H1 (cell line): Measurements from ENCODE around the gene PTPRC. TPM values are rescaled to one million over a fixed set of nuclear protein-coding genes. Genes with fewer than 3 reads are reported as not detected.

Source experiments
- CTCF ChIA-PET: fragments of 300-600 bp; sonication (Branson Sonifier 250); formaldehyde crosslinking; loops from one replicate; lab custom pipeline; 2021; ENCODE audit not compliant: partially characterized antibody; lab: Charles Lee
- POLR2A ChIA-PET: fragments of 300-600 bp; sonication (Branson Sonifier 250); formaldehyde crosslinking; loops from one replicate; lab custom pipeline; 2021; ENCODE audit warnings: inconsistent platforms; ENCODE audit not compliant: partially characterized antibody; lab: Charles Lee
- DNase-seq, 2 experiments: peaks; one replicate each; pipeline versions ENCODE4 v3.0.0 to v3.0.0-alpha.2; 2010 to 2022; ENCODE audit warnings: low spot score in 2 of 2, low read depth in 1 of 2, mixed read lengths in 1 of 2
- FAIRE-seq: peaks from 2 replicates; lab custom pipeline; 2011; peaks lifted over from hg19 to GRCh38; lab: Jason Lieb, UNC
- H2AFZ ChIP-seq: 2 replicates; pipeline ENCODE4 v1.8.1; 2012; ENCODE audit warnings: low read length, inconsistent platforms
- H2AK5ac ChIP-seq: 2 replicates; pipeline ENCODE4 v1.6.1; 2013; ENCODE audit warnings: low read depth, low read length
- H2BK120ac ChIP-seq: replicated peaks from 2 replicates; pipeline ENCODE3; 2013; ENCODE audit warnings: low read depth, low read length, inconsistent platforms
- H2BK12ac ChIP-seq: 2 replicates; pipeline ENCODE4 v1.6.1; 2013; ENCODE audit warnings: low read depth, low read length
- H2BK15ac ChIP-seq: 2 replicates; pipeline ENCODE4 v1.6.1; 2013; ENCODE audit warnings: low read length
- H2BK20ac ChIP-seq: 2 replicates; pipeline ENCODE4 v1.6.1; 2013; ENCODE audit warnings: low read length
- H2BK5ac ChIP-seq: 2 replicates; pipeline ENCODE4 v1.6.1; 2013; ENCODE audit warnings: low read depth, low read length
- H3K14ac ChIP-seq: 2 replicates; pipeline ENCODE4 v1.6.1; 2013; ENCODE audit warnings: inconsistent platforms; ENCODE audit not compliant: insufficient read length
- H3K18ac ChIP-seq: 2 replicates; pipeline ENCODE4 v1.6.1; 2013; ENCODE audit warnings: low read length; ENCODE audit errors: extremely low read depth
- H3K23ac ChIP-seq: 2 replicates; pipeline ENCODE4 v1.6.1; 2013; ENCODE audit warnings: inconsistent platforms; ENCODE audit not compliant: insufficient read length
- H3K23me2 ChIP-seq: 2 replicates; pipeline ENCODE4 v1.6.1; 2013; ENCODE audit warnings: low read depth, low read length
- H3K27ac ChIP-seq: 2 replicates; pipeline ENCODE4 v1.6.1; 2011; ENCODE audit warnings: low read depth, low read length, inconsistent platforms
- H3K27me3 ChIP-seq, 4 experiments: replicated peaks in 1 of 4; 1 replicate in 1 of 4; 2 replicates in 3 of 4; pipeline versions ENCODE4 v1.6.1 to v1.8.1; 2011 to 2013; ENCODE audit warnings: low read length in 3 of 4, mild to moderate bottlenecking in 3 of 4, inconsistent platforms in 2 of 4, mixed read lengths in 2 of 4, moderate library complexity in 1 of 4; ENCODE audit not compliant: control insufficient read depth in 3 of 4, insufficient read depth in 3 of 4; ENCODE audit errors: extremely low read depth in 1 of 4
- H3K36me3 ChIP-seq, 4 experiments: 2 replicates each; pipeline versions ENCODE4 v1.6.1 to v1.8.1; 2011 to 2013; ENCODE audit warnings: mild to moderate bottlenecking in 4 of 4, low read length in 3 of 4, moderate library complexity in 2 of 4, control low read depth in 1 of 4, inconsistent platforms in 1 of 4; ENCODE audit not compliant: insufficient read depth in 4 of 4, control insufficient read depth in 2 of 4
- H3K4ac ChIP-seq: replicated peaks from 2 replicates; pipeline ENCODE3; 2013; ENCODE audit warnings: low read length, low read depth, mixed read lengths, inconsistent platforms; ENCODE audit not compliant: insufficient read length
- H3K4me1 ChIP-seq, 4 experiments: replicated peaks in 1 of 4; 1 replicate in 1 of 4; 2 replicates in 3 of 4; pipeline versions ENCODE4 v1.6.1 to v1.8.1; 2011 to 2013; ENCODE audit warnings: low read length in 3 of 4, inconsistent platforms in 2 of 4, mixed read lengths in 1 of 4; ENCODE audit not compliant: insufficient read depth in 4 of 4, control insufficient read depth in 3 of 4
- H3K4me2 ChIP-seq, 2 experiments: 2 replicates each; pipeline versions ENCODE4 v1.6.1 to v1.8.1; 2011 to 2013; ENCODE audit warnings: low read depth in 2 of 2, low read length in 2 of 2, control low read depth in 1 of 2, inconsistent platforms in 1 of 2, mild to moderate bottlenecking in 1 of 2; ENCODE audit not compliant: insufficient read depth in 1 of 2
- H3K4me3 ChIP-seq, 4 experiments: fragments of 200-600, 300-600 bp in 1 of 4; sonication (generic), shearing (Covaris generic), sonication (Bioruptor Twin) in 1 of 4; 2 replicates each; pipeline versions ENCODE4 v1.5.1 to v1.8.1; 2011 to 2016; ENCODE audit warnings: low read length in 4 of 4, low read depth in 3 of 4, control low read depth in 2 of 4, inconsistent platforms in 2 of 4, mild to moderate bottlenecking in 2 of 4, mixed read lengths in 1 of 4, moderate library complexity in 1 of 4; ENCODE audit not compliant: insufficient read depth in 2 of 4; ENCODE audit errors: extremely low read depth in 1 of 4
- H3K56ac ChIP-seq: replicated peaks from 2 replicates; pipeline ENCODE3; 2013; ENCODE audit warnings: low read depth, mild to moderate bottlenecking, mixed read lengths, low read length, inconsistent platforms; ENCODE audit not compliant: insufficient read length
- H3K79me1 ChIP-seq: 2 replicates; pipeline ENCODE4 v1.6.1; 2013; ENCODE audit warnings: low read depth, low read length, control low read depth
- H3K79me2 ChIP-seq, 2 experiments: 2 replicates each; pipeline versions ENCODE4 v1.6.1 to v1.8.1; 2012 to 2013; ENCODE audit warnings: low read length in 2 of 2, mild to moderate bottlenecking in 2 of 2, inconsistent platforms in 1 of 2; ENCODE audit not compliant: insufficient read depth in 2 of 2, control insufficient read depth in 1 of 2
- H3K9ac ChIP-seq, 4 experiments: replicated peaks in 1 of 4; 1 replicate in 1 of 4; 2 replicates in 3 of 4; pipeline versions ENCODE4 v1.6.1 to v1.8.1; 2011 to 2013; ENCODE audit warnings: low read depth in 3 of 4, low read length in 3 of 4, control low read depth in 2 of 4, mild to moderate bottlenecking in 2 of 4, moderate library complexity in 2 of 4, inconsistent platforms in 1 of 4; ENCODE audit errors: extremely low read depth in 1 of 4
- H3K9me3 ChIP-seq, 2 experiments: 2 replicates each; pipeline versions ENCODE4 v1.6.1 to v1.8.1; 2012 to 2013; ENCODE audit warnings: mild to moderate bottlenecking in 2 of 2, moderate library complexity in 2 of 2, control low read depth in 1 of 2, inconsistent platforms in 1 of 2, low read depth in 1 of 2, low read length in 1 of 2, mixed read lengths in 1 of 2; ENCODE audit not compliant: insufficient read depth in 2 of 2
- H4K20me1 ChIP-seq, 2 experiments: replicated peaks in 1 of 2; 2 replicates each; pipeline versions ENCODE3 to v1.8.1; 2011 to 2013; ENCODE audit warnings: inconsistent platforms in 2 of 2, low read length in 2 of 2, mild to moderate bottlenecking in 1 of 2; ENCODE audit not compliant: insufficient read depth in 2 of 2, control insufficient read depth in 1 of 2
- H4K5ac ChIP-seq: 2 replicates; pipeline ENCODE4 v1.6.1; 2013; ENCODE audit warnings: low read length, low read depth, mixed read lengths, inconsistent platforms; ENCODE audit not compliant: insufficient read length
- H4K8ac ChIP-seq: 2 replicates; pipeline ENCODE4 v1.8.0; 2013; ENCODE audit warnings: mild to moderate bottlenecking, moderate library complexity, low read length, inconsistent platforms; ENCODE audit not compliant: insufficient read depth; ENCODE audit errors: extremely low read depth
- H4K91ac ChIP-seq: replicated peaks from 2 replicates; pipeline ENCODE3; 2013; ENCODE audit warnings: low read length, mixed read lengths, inconsistent platforms; ENCODE audit not compliant: insufficient read length
- RAD21 ChIP-seq, 2 experiments: IDR thresholded peaks in 1 of 2; conservative IDR thresholded peaks in 1 of 2; 2 replicates each; pipeline ENCODE4 v1.6.1; 2011; ENCODE audit warnings: low read depth in 2 of 2, low read length in 2 of 2, improper control_type of control experiment in 1 of 2, inconsistent platforms in 1 of 2, mild to moderate bottlenecking in 1 of 2, moderate library complexity in 1 of 2
- SIX5 ChIP-seq: IDR thresholded peaks from 2 replicates; pipeline ENCODE4 v1.6.1; 2011; ENCODE audit warnings: mild to moderate bottlenecking, low read depth, low read length
- SP2 ChIP-seq: IDR thresholded peaks from 2 replicates; pipeline ENCODE4 v1.6.1; 2012; ENCODE audit warnings: mild to moderate bottlenecking, low read length, inconsistent platforms
- WGBS, 2 experiments: shearing (Covaris generic) in 1 of 2; methylation state at CpG; one replicate each; pipeline versions ENCODE4 v1.1.6 to v1.1.7; 2013 to 2015; ENCODE audit warnings: low lambda C conversion rate in 2 of 2, mixed read lengths in 2 of 2, inconsistent platforms in 1 of 2, low coverage in 1 of 2, missing lambda C conversion rate in 1 of 2; ENCODE audit not compliant: insufficient replicate concordance in 2 of 2, insufficient coverage in 1 of 2, insufficient read length in 1 of 2; ENCODE audit errors: extremely low coverage in 1 of 2, missing lambda C conversion rate in 1 of 2; 5-methylcytosine and 5-hydroxymethylcytosine counted together
- polyA plus RNA-seq, 7 experiments: library from polyadenylated mRNA; depleted of rRNA in 3 of 7; stranded (reverse) in 5 of 7; unstranded in 2 of 7; fragments of >200 nt in 5 of 7; fragments of 200-250 nt in 2 of 7; gene quantifications; 1 replicate in 5 of 7; 2 replicates in 1 of 7; 4 replicates in 1 of 7; pipeline versions ENCODE4 v1.2.1 to v1.2.3, GENCODE V29; 2011 to 2013; ENCODE audit warnings: missing spikeins in 2 of 7, mixed read lengths in 2 of 7
- total RNA-seq: library from RNA; stranded (reverse); fragmentation: NEBNext Ultra II Directional; extraction: Animal tissue kit (Norgen Biotek cat#: 25700); gene quantifications from 2 replicates; pipeline ENCODE4 v1.2.1, GENCODE V29; 2021

PTPRC gene
- total and polyA plus RNA-seq, 2 of the 8 experiments (the other 6 are each of a cell fraction or from before 2014, with no cell fraction given): 0.05 TPM; not detected in 1

DNA sequence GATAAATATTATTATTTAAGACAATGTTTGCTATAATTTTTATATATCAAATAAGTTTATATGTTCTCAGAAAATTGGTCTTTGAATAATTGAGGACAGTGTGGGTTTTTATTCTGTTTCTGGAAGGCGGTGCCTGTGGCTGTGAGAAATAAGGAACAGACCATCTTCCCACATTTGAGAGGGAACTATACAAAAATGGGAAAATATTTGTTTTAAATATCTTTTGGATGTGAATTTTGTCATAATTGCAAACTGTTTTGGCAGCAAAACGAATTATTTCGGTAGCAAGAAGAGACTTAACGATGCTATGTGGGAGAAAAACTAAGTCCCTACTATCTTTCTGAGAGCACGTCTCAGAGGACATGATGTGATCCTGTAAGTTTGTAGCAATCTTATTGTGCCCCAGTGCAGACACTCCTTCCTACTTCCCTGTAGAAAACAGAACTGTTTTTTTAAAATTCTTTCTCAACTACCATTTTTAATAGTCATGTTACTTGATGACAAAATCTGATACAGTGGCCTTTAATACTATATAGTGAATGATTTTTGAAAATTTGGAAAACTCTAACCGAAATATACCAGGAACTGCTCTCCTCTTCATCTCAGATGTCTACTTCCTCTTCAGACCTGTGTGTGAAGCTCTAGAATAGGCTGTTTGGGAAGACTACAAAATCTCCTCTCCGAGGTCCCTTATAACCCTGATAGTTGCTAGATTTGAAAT, 25.4 kb downstream of the PTPRC start:
- Histone ChIP-seq H3K23ac (no peak overlapping the region), H3K9me3 (no peaks in the 10 kb centered on the region), H2BK12ac (no peak overlapping the region), H3K79me1 (no peaks in the 10 kb centered on the region), H4K91ac (no peak overlapping the region), H3K18ac (no peak overlapping the region), H2BK20ac (no peak overlapping the region), H3K4me3 (no peak overlapping the region), H4K5ac (no peak overlapping the region), H2BK120ac (no peak overlapping the region), H3K56ac (no peak overlapping the region), H3K79me2 (no peaks in the 10 kb centered on the region), H3K23me2 (no peaks in the 10 kb centered on the region), H3K36me3 (no peaks in the 10 kb centered on the region), H4K8ac (no peak overlapping the region), H3K27me3 (no peaks in the 10 kb centered on the region), H3K4me2 (no peak overlapping the region), H2AFZ (no peak overlapping the region), H4K20me1 (no peaks in the 10 kb centered on the region), H3K27ac (no peak overlapping the region), H3K4ac (no peak overlapping the region), H3K9ac (no peak overlapping the region), H2BK15ac (no peak overlapping the region), H3K14ac (no peak overlapping the region), H2AK5ac (no peak overlapping the region), H2BK5ac (no peak overlapping the region), H3K4me1 (peaks cover 0 to 3% (median 1%) of the 10 kb centered on the region in 4 experiments; a peak in 1 of 7 replicates)
- FAIRE-seq (no peak), DNase-seq (no peak)
- POLR2A ChIA-PET: no interaction called here
- no peak for TF ChIP-seq SIX5
- no peak for TF ChIP-seq RAD21 (IDR thresholded peaks at IDR 0.05 in 1 of 2, conservative IDR thresholded peaks at IDR 0.05 in 1 of 2; ENCODE audit: low read depth in 2 of 2, low read length in 2 of 2)
- no peak for TF ChIP-seq SP2
- CTCF ChIA-PET: interaction anchor here (0.8 kb wide), 1 partner anchor 13 kb away, joined by 3 read pairs; no protein-coding TSS in a partner anchor
- 89% methylated on average over 7 of the region's 7 CpGs; no CpG with 5 or more reads in 1 of the 2 experiments for WGBS, 2 experiments
